Upper lobe of left lung (tissue), 6 donors: ENCODE data around the gene ERICH2. TPM values are rescaled to one million over a fixed set of nuclear protein-coding genes. Genes with fewer than 3 reads are reported as not detected.

ENCODE experiments used
- ATAC-seq, 2 donors: fragments of 200-7000 bp; cut with Tn5 transposase; one replicate each; pipeline ENCODE4 v1.9.1; 2022; ENCODE audit warnings: mild to moderate bottlenecking in 2 of 2, moderate library complexity in 2 of 2; ENCODE audit not compliant: low FRiP score in 2 of 2
- DNase-seq, 2 donors: peaks; one replicate each; pipeline ENCODE4 v3.0.0-alpha.2; 2019 to 2020
- H3K27ac ChIP-seq, 4 donors: fragments of 200-600 bp; sonication (generic); one replicate each; pipeline ENCODE4 v1.5.1; 2016 to 2019
- H3K27me3 ChIP-seq, 4 donors: fragments of 200-600 bp; sonication (generic); one replicate each; pipeline ENCODE4 v1.5.1; 2017 to 2019
- H3K36me3 ChIP-seq, 4 donors: fragments of 200-600 bp; sonication (generic); one replicate each; pipeline ENCODE4 v1.5.1; 2016 to 2019
- H3K4me1 ChIP-seq, 4 donors: fragments of 200-600 bp; sonication (generic); one replicate each; pipeline ENCODE4 v1.5.1; 2018 to 2019
- H3K4me3 ChIP-seq, 4 donors: fragments of 200-600 bp; sonication (generic); one replicate each; pipeline ENCODE4 v1.5.1; 2017 to 2019; ENCODE audit warnings: mild to moderate bottlenecking in 2 of 4, moderate library complexity in 1 of 4
- H3K9me3 ChIP-seq, 4 donors: fragments of 200-600 bp; sonication (generic); one replicate each; pipeline ENCODE4 v1.5.1; 2018 to 2019
- CTCF ChIP-seq, 6 experiments: fragments of 450-650 bp in 4 of 6; fragments of 200-600 bp in 2 of 6; sonication (generic) in 2 of 6; IDR thresholded peaks; one replicate each; pipeline ENCODE4 v1.5.1; 2016 to 2019; ENCODE audit warnings: antibody characterized with exemption in 6 of 6
- EP300 ChIP-seq, 4 donors: sonication (generic); formaldehyde crosslinking; IDR thresholded peaks; one replicate each; pipeline ENCODE4 v1.5.1; 2017; ENCODE audit warnings: antibody characterized with exemption in 4 of 4, control low read depth in 2 of 4
- POLR2A ChIP-seq, 4 donors: fragments of 450-650 bp; IDR thresholded peaks; one replicate each; pipeline ENCODE4 v1.5.1; 2016 to 2017; ENCODE audit warnings: antibody characterized with exemption in 4 of 4, mild to moderate bottlenecking in 2 of 4
- POLR2AphosphoS5 ChIP-seq, 2 donors: sonication (generic); formaldehyde crosslinking; IDR thresholded peaks; one replicate each; pipeline ENCODE4 v1.5.1; 2017; ENCODE audit warnings: antibody characterized with exemption in 2 of 2
- WGBS, 2 donors: methylation state at CpG; one replicate each; pipeline ENCODE4 v1.1.5; 2017 to 2018; 5-methylcytosine and 5-hydroxymethylcytosine counted together
- total RNA-seq, 6 donors: library from RNA; depleted of rRNA in 4 of 6; stranded (reverse); fragments of >200 nt in 4 of 6; gene quantifications; one replicate each; pipeline versions ENCODE4 v1.1.0 to v1.2.1, GENCODE V29; 2016 to 2021
- donor health status: DM: no; HTN: no; CAD: no; lungs with moderate emphysema.
- donor health status: DM: no; HTN: yes; CAD: no; lungs with severe emphysema.

The ERICH2 gene
- total RNA-seq, 6 donors from 2014 or later: 1.6 to 19.7 (median 4.3) TPM

DNA sequence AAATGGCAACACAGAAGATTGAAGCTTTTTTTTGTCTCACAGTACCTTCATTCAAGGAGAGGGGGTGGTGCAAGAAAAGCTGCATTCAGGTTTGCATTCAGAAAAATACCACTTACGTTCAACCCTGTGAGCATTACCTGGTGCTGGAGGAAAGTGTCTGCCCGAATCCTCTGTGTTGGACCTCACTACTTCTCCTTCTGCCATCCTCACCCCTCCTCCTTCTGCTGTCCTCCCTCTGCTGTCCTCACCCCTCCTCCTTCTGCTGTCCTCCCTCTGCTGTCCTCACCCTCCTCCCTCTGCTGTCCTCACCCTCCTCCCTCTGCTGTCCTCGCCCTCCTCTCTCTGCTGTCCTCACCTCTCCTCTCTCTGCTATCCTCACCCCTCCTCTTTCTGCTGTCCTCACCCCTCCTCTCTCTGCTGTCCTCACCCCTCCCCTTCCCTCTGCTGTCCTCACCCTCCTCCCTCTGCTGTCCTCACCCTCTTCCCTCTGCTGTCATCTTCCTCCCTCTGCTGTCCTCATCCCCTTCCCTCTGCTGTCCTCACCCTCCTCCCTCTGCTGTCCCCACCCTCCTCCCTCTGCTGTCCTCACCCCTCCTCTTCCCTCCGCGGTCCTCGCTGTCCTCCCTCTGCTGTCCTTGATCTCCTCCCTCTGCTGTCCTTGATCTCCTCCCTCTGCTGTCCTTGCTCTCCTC is 57.8 kb downstream of the ERICH2 start:
- Histone ChIP-seq H3K4me1 (peaks cover 8 to 10% (median 8%) of the 10 kb centered on the region in 4 donors), H3K4me3 (no peak overlapping the region), H3K27me3 (peaks cover 0 to 11% (median 5%) of the 10 kb centered on the region in 4 donors), H3K9me3 (no peaks in the 10 kb centered on the region), H3K27ac (no peak overlapping the region), H3K36me3 (no peaks in the 10 kb centered on the region)
- ATAC-seq: no peak
- no peak for DNase-seq
- TF ChIP-seq POLR2A (IDR thresholded peaks at IDR 0.05): no peak
- no peak for TF ChIP-seq CTCF (IDR thresholded peaks at IDR 0.05)
- no peak for TF ChIP-seq EP300 (IDR thresholded peaks at IDR 0.05)
- no peak for TF ChIP-seq POLR2AphosphoS5 (IDR thresholded peaks at IDR 0.05)
- 83 to 88% methylated on average over 6 of the region's 6 CpGs for WGBS, 2 donors

DNA sequence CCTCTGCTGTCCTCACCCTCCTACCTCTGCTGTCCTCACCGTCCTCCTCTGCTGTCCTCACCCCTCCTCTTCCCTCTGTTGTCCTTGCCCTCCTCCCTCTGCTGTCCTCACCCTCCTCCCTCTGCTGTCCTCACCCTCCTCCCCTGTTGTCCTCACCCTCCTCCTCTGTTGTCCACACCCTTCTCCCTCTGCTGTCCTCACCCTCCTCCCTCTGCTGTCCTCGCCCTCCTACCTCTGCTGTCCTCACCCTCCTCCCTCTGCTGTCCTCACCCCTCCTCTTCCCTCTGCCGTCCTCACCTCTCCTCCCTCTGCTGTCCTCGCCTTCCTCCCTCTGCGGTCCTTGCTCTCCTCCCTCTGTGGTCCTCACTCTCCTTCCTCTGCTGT is 58.3 kb downstream of the ERICH2 start:
- 54 to 73% methylated on average over 4 to 5 of the region's 5 CpGs for WGBS, 2 donors
- DNase-seq: no peak
- H3K36me3 ChIP-seq: no peaks in the 10 kb centered on the region
- TF ChIP-seq POLR2AphosphoS5 (IDR thresholded peaks at IDR 0.05) (no peak), EP300 (IDR thresholded peaks at IDR 0.05) (no peak), CTCF (IDR thresholded peaks at IDR 0.05) (no peak), POLR2A (IDR thresholded peaks at IDR 0.05) (no peak)
- no peak overlapping the region for H3K27ac ChIP-seq
- no peak overlapping the region for H3K4me3 ChIP-seq
- H3K27me3 ChIP-seq: peaks cover 0 to 6% (median 3%) of the 10 kb centered on the region in 4 donors
- peaks cover 2 to 5% (median 3%) of the 10 kb centered on the region in 4 donors for H3K4me1 ChIP-seq
- no peak for ATAC-seq
- no peaks in the 10 kb centered on the region for H3K9me3 ChIP-seq

DNA sequence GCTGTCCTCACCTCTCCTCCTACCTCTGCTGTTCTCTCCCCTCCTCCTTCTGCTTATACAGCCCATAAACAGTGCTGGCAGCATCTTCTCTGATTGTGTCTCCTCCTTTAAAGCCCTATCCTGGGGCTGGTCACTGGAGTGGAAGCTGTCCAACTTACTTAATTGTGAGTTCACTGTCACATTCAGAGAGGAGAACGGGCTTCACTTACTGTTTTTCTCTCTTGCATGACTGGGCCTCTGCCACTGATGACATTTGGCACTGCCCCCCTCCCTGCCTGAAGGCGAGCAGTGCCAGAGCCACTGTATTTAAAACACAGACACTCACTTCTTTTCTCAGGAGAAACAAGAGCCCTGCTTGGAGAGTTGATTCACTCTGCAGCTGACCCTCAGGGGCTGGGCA is 58.9 kb downstream of the ERICH2 start:
- peaks cover 0 to 2% (median under 1%) of the 10 kb centered on the region in 4 donors for H3K27me3 ChIP-seq

DNA sequence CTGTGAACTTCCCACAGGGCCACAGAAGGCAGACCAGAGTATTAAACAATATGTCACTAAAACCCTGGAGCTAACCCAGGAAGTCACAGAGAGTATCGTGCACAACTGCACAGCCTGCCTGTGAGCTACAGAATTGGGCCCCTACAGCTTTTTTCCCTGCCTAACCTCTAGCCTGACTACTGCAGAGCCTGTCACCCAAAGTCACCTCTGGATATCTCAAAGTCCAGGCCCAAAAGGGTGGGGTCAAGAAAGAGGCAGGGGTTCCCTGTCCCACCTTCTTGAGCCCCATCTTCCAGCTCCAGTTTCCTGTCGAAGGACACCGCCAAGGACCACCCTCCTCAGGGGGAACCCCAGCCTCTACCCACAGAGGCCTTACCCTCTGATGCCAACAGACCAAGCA is 60.0 kb downstream of the ERICH2 start:
- Histone ChIP-seq H3K9me3 (no peaks in the 10 kb centered on the region), H3K4me1 (no peaks in the 10 kb centered on the region), H3K27me3 (peaks cover 0 to 2% (median 0%) of the 10 kb centered on the region in 4 donors), H3K36me3 (no peaks in the 10 kb centered on the region), H3K27ac (no peak overlapping the region), H3K4me3 (no peak overlapping the region)
- no peak for ATAC-seq
- WGBS, 2 donors: 86 to 87% methylated on average over 3 of the region's 3 CpGs
- TF ChIP-seq EP300 (IDR thresholded peaks at IDR 0.05) (no peak), CTCF (IDR thresholded peaks at IDR 0.05) (no peak), POLR2AphosphoS5 (IDR thresholded peaks at IDR 0.05) (no peak), POLR2A (IDR thresholded peaks at IDR 0.05) (no peak)
- no peak for DNase-seq

More for the DNA sequence above, 58.9 kb downstream of the ERICH2 start:
- Histone ChIP-seq H3K4me3 (no peak overlapping the region), H3K27ac (no peak overlapping the region), H3K4me1 (no peaks in the 10 kb centered on the region), H3K9me3 (no peaks in the 10 kb centered on the region), H3K36me3 (no peaks in the 10 kb centered on the region)
- DNase-seq (no peak), ATAC-seq (no peak)
- 68 to 70% methylated on average over 2 of the region's 2 CpGs for WGBS, 2 donors
- TF ChIP-seq POLR2AphosphoS5 (IDR thresholded peaks at IDR 0.05): no peak
- no peak for TF ChIP-seq CTCF (IDR thresholded peaks at IDR 0.05)
- TF ChIP-seq POLR2A (IDR thresholded peaks at IDR 0.05): no peak
- TF ChIP-seq EP300 (IDR thresholded peaks at IDR 0.05): no peak

DNA sequence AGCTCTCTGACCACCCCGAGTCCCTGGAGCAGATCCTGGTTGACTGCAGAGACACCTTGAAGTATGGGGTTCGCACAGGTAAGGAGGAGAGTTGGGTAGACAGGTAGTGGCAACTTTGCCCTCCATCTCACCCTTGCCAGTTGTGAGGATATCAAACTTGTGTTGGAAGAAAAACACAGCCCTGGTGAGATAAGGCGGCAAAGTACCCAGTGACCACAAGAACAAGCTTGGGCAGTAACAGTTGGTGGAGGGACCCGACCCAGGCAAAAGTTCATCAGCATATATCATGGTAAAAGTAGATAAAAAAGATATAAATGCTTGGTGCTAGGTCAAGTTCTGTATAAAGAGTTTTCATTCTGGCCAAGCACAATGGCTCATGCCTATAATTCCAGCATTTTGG is 60.9 kb downstream of the ERICH2 start:
- Histone ChIP-seq H3K27me3 (no peaks in the 10 kb centered on the region), H3K4me3 (no peak overlapping the region), H3K4me1 (no peaks in the 10 kb centered on the region), H3K27ac (no peak overlapping the region), H3K36me3 (no peaks in the 10 kb centered on the region), H3K9me3 (no peaks in the 10 kb centered on the region)
- DNase-seq (no peak), ATAC-seq (no peak)
- WGBS, 2 donors: 85 to 96% methylated on average over 4 of the region's 4 CpGs
- no peak for TF ChIP-seq POLR2A (IDR thresholded peaks at IDR 0.05)
- no peak for TF ChIP-seq POLR2AphosphoS5 (IDR thresholded peaks at IDR 0.05)
- no peak for TF ChIP-seq CTCF (IDR thresholded peaks at IDR 0.05)
- TF ChIP-seq EP300 (IDR thresholded peaks at IDR 0.05): no peak
